ENCODE data around the gene FAR2. TPM values are rescaled to one million over a fixed set of nuclear protein-coding genes. Genes with fewer than 3 reads are reported as not detected.

Gene FAR2
- polyA plus RNA-seq, 1 of the 3 experiments (the other 2 are of a cell fraction) = 7.4 TPM

- Histone ChIP-seq H3K9me3 (no peaks in the 10 kb centered on the region), H3K4me1 (ENCODE audit: control insufficient read depth in 1 of 2, insufficient read depth in 2 of 2, low read depth in 1 of 2, low read length in 1 of 2) (peaks cover 0 to 4% of the 10 kb centered on the region in 2 experiments; a peak in 1 of 4 replicates), H3K9me2 (no peaks in the 10 kb centered on the region), H3K4me3 (ENCODE audit: low read depth in 2 of 2, low read length in 1 of 2) (no peak overlapping the region), H3F3A (replicated peaks; ENCODE audit: insufficient read depth) (no peaks in the 10 kb centered on the region), H3K4me2 (no peak overlapping the region), H4K20me1 (ENCODE audit: insufficient read depth) (no peaks in the 10 kb centered on the region), H3K36me3 (replicated peaks in 1 of 2; ENCODE audit: control insufficient read depth in 1 of 2, insufficient read depth in 2 of 2, low read length in 1 of 2) (peaks cover 37% of the 10 kb centered on the region in 2 experiments), H3K27me3 (ENCODE audit: insufficient read depth) (no peaks in the 10 kb centered on the region), H2AFZ (ENCODE audit: low read depth) (no peak overlapping the region), H3K79me2 (ENCODE audit: insufficient read depth) (peaks cover 84% of the 10 kb centered on the region), H3K27ac (ENCODE audit: low read depth in 2 of 2, low read length in 1 of 2) (no peak overlapping the region), H3K9ac (no peak overlapping the region)
- no peak for DNase-seq
- 95% methylated on average over 4 of the region's 4 CpGs for WGBS (ENCODE audit: low lambda C conversion rate)
- TF ChIP-seq MXI1 (IDR thresholded peaks at IDR 0.05; ENCODE audit: low read depth, low read length) (no peak), EZH2phosphoT487 (IDR thresholded peaks at IDR 0.05; ENCODE audit: borderline replicate concordance, low read depth) (no peak), GABPA (IDR thresholded peaks at IDR 0.05; ENCODE audit: low read depth) (no peak), RXRA (IDR thresholded peaks at IDR 0.05; ENCODE audit: borderline replicate concordance, low read depth) (no peak), USF2 (IDR thresholded peaks at IDR 0.05; ENCODE audit: borderline replicate concordance, low read depth, low read length) (no peak), CTCF (IDR thresholded peaks at IDR 0.05) (no peak), SMC3 (IDR thresholded peaks at IDR 0.05; ENCODE audit: low read depth, low read length) (no peak), RFX5 (IDR thresholded peaks at IDR 0.05; ENCODE audit: low read length) (no peak), IRF3 (IDR thresholded peaks at IDR 0.05; ENCODE audit: low read depth, low read length) (no peak), RCOR1 (IDR thresholded peaks at IDR 0.05; ENCODE audit: low read length) (no peak), MAX (IDR thresholded peaks at IDR 0.05; ENCODE audit: low read depth) (no peak), MEF2A (IDR thresholded peaks at IDR 0.05; ENCODE audit: borderline replicate concordance, low read depth) (no peak)
- ChIA-PET CTCF (no interaction called here), POLR2A (no interaction called here)
Measured at GRCh38 chr12:29374913-29375312, 225.8 kb downstream of the FAR2 start.

- no peak for DNase-seq
- Histone ChIP-seq H3K9me3 (no peaks in the 10 kb centered on the region), H3F3A (replicated peaks; ENCODE audit: insufficient read depth) (no peaks in the 10 kb centered on the region), H3K9ac (no peak overlapping the region), H3K36me3 (replicated peaks in 1 of 2; ENCODE audit: control insufficient read depth in 1 of 2, insufficient read depth in 2 of 2, low read length in 1 of 2) (peaks cover 25 to 27% of the 10 kb centered on the region in 2 experiments), H3K27me3 (ENCODE audit: insufficient read depth) (no peaks in the 10 kb centered on the region), H3K9me2 (no peaks in the 10 kb centered on the region), H3K27ac (ENCODE audit: low read depth in 2 of 2, low read length in 1 of 2) (no peak overlapping the region), H3K4me1 (ENCODE audit: control insufficient read depth in 1 of 2, insufficient read depth in 2 of 2, low read depth in 1 of 2, low read length in 1 of 2) (peaks cover 0 to 4% of the 10 kb centered on the region in 2 experiments; a peak in 2 of 4 replicates), H4K20me1 (ENCODE audit: insufficient read depth) (no peaks in the 10 kb centered on the region), H2AFZ (ENCODE audit: low read depth) (no peak overlapping the region), H3K79me2 (ENCODE audit: insufficient read depth) (peaks cover 92% of the 10 kb centered on the region), H3K4me3 (ENCODE audit: low read depth in 2 of 2, low read length in 1 of 2) (no peak overlapping the region), H3K4me2 (no peak overlapping the region)
- POLR2A ChIA-PET = no interaction called here
- CTCF ChIA-PET = no interaction called here
- 100% methylated on average over 2 of the region's 2 CpGs for WGBS (ENCODE audit: low lambda C conversion rate)
- TF ChIP-seq RFX5 (IDR thresholded peaks at IDR 0.05; ENCODE audit: low read length) (no peak), ELF1 (IDR thresholded peaks at IDR 0.05) (no peak), EZH2phosphoT487 (IDR thresholded peaks at IDR 0.05; ENCODE audit: borderline replicate concordance, low read depth) (no peak), TCF12 (IDR thresholded peaks at IDR 0.05) (no peak), FOXM1 (IDR thresholded peaks at IDR 0.05; ENCODE audit: low read depth) (no peak), RCOR1 (IDR thresholded peaks at IDR 0.05; ENCODE audit: low read length) (no peak), USF2 (IDR thresholded peaks at IDR 0.05; ENCODE audit: borderline replicate concordance, low read depth, low read length) (no peak), RXRA (IDR thresholded peaks at IDR 0.05; ENCODE audit: borderline replicate concordance, low read depth) (no peak), YY1 (IDR thresholded peaks at IDR 0.05; ENCODE audit: low read depth) (no peak), GATA2 (CRISPR knock-in tag; IDR thresholded peaks at IDR 0.05) (no peak), MAX (IDR thresholded peaks at IDR 0.05; ENCODE audit: low read depth) (no peak), MEF2A (IDR thresholded peaks at IDR 0.05; ENCODE audit: borderline replicate concordance, low read depth) (no peak), REST (IDR thresholded peaks at IDR 0.05; ENCODE audit: low read depth, low read length) (no peak)
Measured at GRCh38 chr12:29376118-29376517, 227.0 kb downstream of the FAR2 start.
